Activated B cell treated with CpG ODN at 0.5 μM for 24 hours (primary cell): ENCODE measurements around the gene DDX52. TPM values are rescaled to one million over a fixed set of nuclear protein-coding genes. Genes with fewer than 3 reads are reported as not detected.

Experiments
- ATAC-seq: fragments of 200-7000 bp; cut with Tn5 transposase; one replicate; pipeline ENCODE4 v1.10.0; 2021; ENCODE audit warnings: low read depth, mild to moderate bottlenecking, moderate library complexity
- CTCF ChIA-PET: fragments of 350-600 bp; sonication (Branson Sonifier 250); formaldehyde crosslinking; loops from one replicate; lab custom pipeline; 2021; ENCODE audit warnings: antibody characterized with exemption; lab: Charles Lee
- POLR2A ChIA-PET: fragments of 350-600 bp; sonication (Branson Sonifier 250); formaldehyde crosslinking; loops from one replicate; lab custom pipeline; 2021; ENCODE audit warnings: antibody characterized with exemption; lab: Charles Lee
- DNase-seq: peaks from one replicate; pipeline ENCODE4 v3.0.0; 2022
- H3K27ac Mint-ChIP-seq: one replicate; pipeline ENCODE4 v1.8.0; 2020; ENCODE audit warnings: mixed read lengths
- H3K27me3 Mint-ChIP-seq: one replicate; pipeline ENCODE4 v1.8.0; 2021; ENCODE audit warnings: mixed read lengths
- H3K36me3 Mint-ChIP-seq: one replicate; pipeline ENCODE4 v1.8.0; 2021; ENCODE audit warnings: low read depth, mixed read lengths
- H3K4me1 Mint-ChIP-seq: one replicate; pipeline ENCODE4 v1.8.0; 2021; ENCODE audit warnings: mixed read lengths
- H3K4me3 Mint-ChIP-seq: one replicate; pipeline ENCODE4 v1.8.0; 2020; ENCODE audit warnings: mild to moderate bottlenecking, mixed read lengths
- H3K9me3 Mint-ChIP-seq: one replicate; pipeline ENCODE4 v1.8.0; 2020; ENCODE audit warnings: mixed read lengths
- intact Hi-C: fragments of 100-400 bp; cut with micrococcal nuclease; formaldehyde crosslinking; loops from one replicate; pipeline ENCODE4 v1.15.1; 2024
- total RNA-seq: library from RNA; stranded (reverse); gene quantifications from 2 replicates; pipeline ENCODE4 v1.2.3, GENCODE V29; 2022
- TF ChIP-seq, protein P1 (sequence below): fragments of 200-600 bp; IDR thresholded peaks from one replicate; pipeline ENCODE4 v1.8.0; 2022; ENCODE audit warnings: antibody characterized with exemption, mild to moderate bottlenecking

DDX52 gene
- total RNA-seq, 1 donor from 2014 or later, result 39.9 TPM

DNA sequence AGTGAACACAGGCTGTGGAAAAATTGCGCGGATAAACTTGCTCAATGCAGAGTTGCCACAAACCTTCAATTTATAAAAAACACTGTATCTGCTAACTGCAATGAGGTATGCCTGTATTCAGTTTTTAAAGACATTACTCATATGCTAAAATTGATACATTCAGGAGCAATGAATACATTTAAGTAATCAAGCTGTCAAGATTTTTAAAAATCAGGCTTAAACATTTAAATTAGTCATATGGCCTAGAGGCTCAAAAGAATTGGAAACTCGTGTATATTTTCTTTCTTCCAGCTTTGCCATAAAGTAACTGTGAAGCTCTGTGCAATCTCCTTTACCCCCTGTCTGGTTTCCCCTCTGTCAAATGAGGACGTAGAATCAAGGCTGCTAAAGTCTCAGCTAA is 38.2 kb downstream of the DDX52 start:
- TF ChIP-seq, protein P1, sequence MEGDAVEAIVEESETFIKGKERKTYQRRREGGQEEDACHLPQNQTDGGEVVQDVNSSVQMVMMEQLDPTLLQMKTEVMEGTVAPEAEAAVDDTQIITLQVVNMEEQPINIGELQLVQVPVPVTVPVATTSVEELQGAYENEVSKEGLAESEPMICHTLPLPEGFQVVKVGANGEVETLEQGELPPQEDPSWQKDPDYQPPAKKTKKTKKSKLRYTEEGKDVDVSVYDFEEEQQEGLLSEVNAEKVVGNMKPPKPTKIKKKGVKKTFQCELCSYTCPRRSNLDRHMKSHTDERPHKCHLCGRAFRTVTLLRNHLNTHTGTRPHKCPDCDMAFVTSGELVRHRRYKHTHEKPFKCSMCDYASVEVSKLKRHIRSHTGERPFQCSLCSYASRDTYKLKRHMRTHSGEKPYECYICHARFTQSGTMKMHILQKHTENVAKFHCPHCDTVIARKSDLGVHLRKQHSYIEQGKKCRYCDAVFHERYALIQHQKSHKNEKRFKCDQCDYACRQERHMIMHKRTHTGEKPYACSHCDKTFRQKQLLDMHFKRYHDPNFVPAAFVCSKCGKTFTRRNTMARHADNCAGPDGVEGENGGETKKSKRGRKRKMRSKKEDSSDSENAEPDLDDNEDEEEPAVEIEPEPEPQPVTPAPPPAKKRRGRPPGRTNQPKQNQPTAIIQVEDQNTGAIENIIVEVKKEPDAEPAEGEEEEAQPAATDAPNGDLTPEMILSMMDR, result no peak
- DNase-seq (no peak), ATAC-seq (no peak)
- Mint-ChIP-seq H3K27me3 (no peaks in the 10 kb centered on the region), H3K4me3 (no peak overlapping the region), H3K4me1 (peaks cover 54% of the 10 kb centered on the region), H3K9me3 (no peaks in the 10 kb centered on the region), H3K36me3 (peaks cover 36% of the 10 kb centered on the region), H3K27ac (peak overlapping the region; percentile 59)
- POLR2A ChIA-PET, result interaction anchor here (0.6 kb wide), 1 partner anchor 348 kb away, joined by 3 read pairs; no protein-coding TSS in a partner anchor
- CTCF ChIA-PET, result interaction anchor here (0.9 to 1.9 kb wide), 2 partner anchors 187 to 211 kb away, joined by 3 to 4 read pairs; no protein-coding TSS in a partner anchor
- intact Hi-C loops, result no loop called here

DNA sequence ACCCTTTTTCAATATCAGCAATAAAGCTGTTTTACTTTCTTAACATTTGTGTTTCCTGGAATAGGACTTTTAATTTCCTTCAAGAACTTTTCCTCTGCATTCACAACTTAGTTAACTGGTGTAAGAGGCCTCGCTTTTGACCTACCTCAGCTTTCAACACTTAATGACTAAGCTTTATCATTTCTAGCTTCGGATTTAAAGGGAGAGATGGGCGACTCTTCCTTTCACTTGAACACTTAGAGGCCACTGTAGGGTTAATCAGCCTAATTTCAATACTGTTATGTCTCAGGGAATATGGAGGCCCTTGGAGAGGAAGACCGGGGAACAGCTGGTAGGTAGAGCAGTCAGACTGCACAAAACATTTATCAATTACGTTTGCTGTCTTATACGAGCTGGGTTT is 38.7 kb downstream of the DDX52 start:
- H3K9me3 Mint-ChIP-seq, result no peaks in the 10 kb centered on the region
- DNase-seq (no peak), ATAC-seq (no peak)
- ChIA-PET CTCF (interaction anchor here (0.6 to 0.9 kb wide), 3 partner anchors 22 to 1593 kb away, joined by 3 to 4 read pairs (median 3); no protein-coding TSS in a partner anchor), POLR2A (interaction anchor here (0.5 to 0.7 kb wide), 3 partner anchors 20 to 1060 kb away, joined by 3 to 4 read pairs (median 4); partner anchors contain the start of gene GGNBP2)
- peak overlapping the region; percentile 75 for H3K27ac Mint-ChIP-seq
- H3K4me1 Mint-ChIP-seq, result peaks cover 52% of the 10 kb centered on the region
- peaks cover 39% of the 10 kb centered on the region for H3K36me3 Mint-ChIP-seq
- intact Hi-C loops, result no loop called here
- H3K27me3 Mint-ChIP-seq, result no peaks in the 10 kb centered on the region
- H3K4me3 Mint-ChIP-seq, result no peak overlapping the region
- TF ChIP-seq, protein P1, result no peak

DNA sequence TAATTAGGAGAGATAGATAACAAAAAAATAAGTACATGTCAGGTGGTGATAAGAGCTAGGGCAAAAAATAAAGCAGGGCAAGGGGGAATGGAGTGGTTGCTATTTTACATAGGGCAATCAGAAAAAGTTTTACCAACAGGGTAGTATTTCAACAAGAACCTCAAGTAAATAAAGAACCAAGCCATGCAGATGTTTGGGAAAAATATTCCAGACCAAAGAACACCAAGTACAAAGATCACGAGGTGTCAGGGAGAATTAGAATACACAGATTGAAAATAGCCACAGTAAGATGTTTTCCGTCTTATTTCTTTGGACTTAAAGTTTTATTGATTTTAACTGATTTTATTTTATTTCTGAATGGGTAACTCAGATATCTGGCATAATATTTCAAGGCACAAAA is 45.1 kb downstream of the DDX52 start:
- ChIA-PET CTCF (no interaction called here), POLR2A (interaction anchor here (1.4 kb wide), 1 partner anchor 12 kb away, joined by 4 read pairs; no protein-coding TSS in a partner anchor)
- Mint-ChIP-seq H3K27ac (no peak overlapping the region), H3K36me3 (peaks cover 69% of the 10 kb centered on the region), H3K4me3 (no peak overlapping the region), H3K9me3 (no peaks in the 10 kb centered on the region), H3K27me3 (no peaks in the 10 kb centered on the region), H3K4me1 (peaks cover 14% of the 10 kb centered on the region)
- intact Hi-C loops, result no loop called here
- ATAC-seq, result no peak
- TF ChIP-seq, protein P1, result no peak
- no peak for DNase-seq

DNA sequence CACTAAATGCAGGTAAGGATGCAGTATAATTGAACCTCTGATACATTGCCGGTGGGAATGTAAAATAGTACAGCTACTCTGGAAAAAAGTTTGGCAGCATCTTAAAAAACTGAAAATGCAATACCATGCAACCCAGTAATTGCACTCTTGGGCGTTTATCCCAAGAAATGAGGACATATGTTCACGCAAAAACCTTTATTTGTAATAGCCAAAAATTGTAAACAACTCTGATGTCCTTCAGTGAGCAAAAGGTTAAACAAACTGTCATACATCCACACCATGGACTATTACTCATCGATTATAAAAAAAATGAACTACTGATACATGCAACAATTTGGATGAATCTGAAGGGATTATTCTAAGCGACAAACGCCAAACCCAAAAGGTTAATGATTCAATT is 51.0 kb downstream of the DDX52 start:
- peaks cover 75% of the 10 kb centered on the region for H3K36me3 Mint-ChIP-seq
- no peak overlapping the region for H3K4me3 Mint-ChIP-seq
- DNase-seq (no peak), ATAC-seq (no peak)
- H3K27me3 Mint-ChIP-seq, result no peaks in the 10 kb centered on the region
- intact Hi-C loops, result no loop called here
- ChIA-PET POLR2A (no interaction called here), CTCF (no interaction called here)
- TF ChIP-seq, protein P1, result no peak
- no peak overlapping the region for H3K27ac Mint-ChIP-seq
- H3K9me3 Mint-ChIP-seq, result no peaks in the 10 kb centered on the region
- peaks cover 16% of the 10 kb centered on the region for H3K4me1 Mint-ChIP-seq

DNA sequence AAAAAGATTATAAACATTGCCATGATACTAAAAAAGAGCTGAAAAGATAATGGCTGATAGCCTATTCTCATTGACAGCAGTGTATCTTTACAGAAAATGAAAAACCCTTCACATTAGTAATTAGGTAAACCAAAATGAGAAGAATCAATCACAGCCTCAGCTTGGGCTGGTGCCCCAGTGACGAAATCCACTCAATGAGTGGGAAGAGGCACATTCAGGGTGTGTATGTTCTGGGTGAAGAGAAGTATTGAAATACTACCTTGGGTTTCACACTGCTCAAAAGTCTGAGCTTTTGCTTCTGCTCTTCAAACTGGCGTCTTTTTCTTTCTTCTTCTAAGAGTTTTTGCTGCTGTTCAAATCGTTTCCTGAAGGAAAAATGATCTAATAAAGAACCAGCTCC is 58.2 kb downstream of the DDX52 start:
- H3K27ac Mint-ChIP-seq, result no peak overlapping the region
- TF ChIP-seq, protein P1, result no peak
- intact Hi-C loops, result no loop called here
- no peak overlapping the region for H3K4me3 Mint-ChIP-seq
- H3K9me3 Mint-ChIP-seq, result no peaks in the 10 kb centered on the region
- ATAC-seq (no peak), DNase-seq (no peak)
- POLR2A ChIA-PET, result no interaction called here
- no peaks in the 10 kb centered on the region for H3K27me3 Mint-ChIP-seq
- no peaks in the 10 kb centered on the region for H3K4me1 Mint-ChIP-seq
- H3K36me3 Mint-ChIP-seq, result peaks cover 70% of the 10 kb centered on the region
- CTCF ChIA-PET, result no interaction called here
